ENCODE measurements around the gene SERBP1.
A peak's percentile ranks its signal among the peaks of the same experiment; 100 is the strongest.

The SERBP1 gene

GRCh38 chr1:67430358-67431155 lies at the start of gene SERBP1:
TSS of gene SERBP1 (minus strand) at chr1:67430402. CDS start at chr1:67430300, 102 bp downstream.
- DNase-seq: peak; percentile 99

DNA sequence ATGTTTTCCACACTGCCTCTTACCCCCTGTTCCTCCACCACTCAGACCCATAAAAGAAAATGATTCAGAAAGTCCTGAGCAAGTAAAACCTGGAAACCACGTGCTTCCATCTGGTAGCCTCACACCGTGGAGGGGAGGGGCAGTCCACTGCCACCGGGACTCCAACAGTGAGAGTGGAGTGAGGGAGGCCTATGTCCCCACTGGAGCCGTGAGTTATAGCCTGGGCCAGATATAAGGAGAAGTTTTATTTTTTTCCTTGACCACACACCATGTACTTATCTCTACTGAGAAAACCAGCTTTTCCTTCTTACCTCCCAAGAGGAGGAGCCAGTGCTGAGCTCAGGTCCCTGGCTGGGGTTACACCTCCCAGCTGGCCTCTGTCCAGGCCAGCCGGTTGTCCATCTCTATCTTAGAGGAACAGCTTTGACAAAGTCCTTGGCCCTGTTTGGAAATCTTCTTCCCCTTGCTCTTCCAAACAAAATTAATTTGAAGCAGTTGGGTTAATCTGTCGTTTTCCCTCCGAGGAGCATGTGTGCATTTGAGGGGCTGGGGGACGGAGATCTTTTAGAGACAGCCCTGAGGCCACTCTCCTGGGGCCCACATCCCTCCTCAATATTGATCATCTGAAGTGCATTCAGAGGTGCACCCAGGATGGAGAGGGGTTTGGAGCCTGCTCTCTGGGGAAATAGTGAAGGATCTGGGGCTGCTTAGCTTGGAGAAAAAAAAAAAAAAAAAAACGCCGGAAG lies 49.1 kb upstream of the SERBP1 start:
- peak; percentile 82 for DNase-seq

DNA sequence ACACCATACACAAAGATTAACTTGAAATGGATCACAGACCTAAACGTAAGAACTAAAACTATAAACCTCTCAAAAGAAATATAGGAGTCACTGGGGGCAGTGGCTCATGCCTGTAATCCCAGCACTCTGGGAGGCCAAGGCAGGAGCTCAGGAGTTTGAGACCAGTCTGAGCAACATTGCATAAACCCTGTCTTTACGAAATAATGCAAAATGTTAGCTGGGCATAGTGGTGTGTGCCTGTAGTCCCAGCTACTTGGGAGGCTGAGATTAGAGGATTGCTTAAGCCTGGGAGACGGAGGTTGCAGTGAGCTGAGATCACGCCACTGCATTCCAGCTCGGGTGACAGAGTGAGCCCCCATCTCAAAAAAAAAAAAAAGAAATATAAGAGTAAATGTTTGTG lies 46.7 kb upstream of the SERBP1 start:
- DNase-seq: no peak

- no peak for DNase-seq
Measured at GRCh38 chr1:67476006-67476482, 45.8 kb upstream of the SERBP1 start.

- no peak for DNase-seq
Measured at GRCh38 chr1:67472056-67472455, 41.9 kb upstream of the SERBP1 start.

GRCh38 chr1:67469431-67469830 lies 39.2 kb upstream of the SERBP1 start:
- DNase-seq: no peak

DNA sequence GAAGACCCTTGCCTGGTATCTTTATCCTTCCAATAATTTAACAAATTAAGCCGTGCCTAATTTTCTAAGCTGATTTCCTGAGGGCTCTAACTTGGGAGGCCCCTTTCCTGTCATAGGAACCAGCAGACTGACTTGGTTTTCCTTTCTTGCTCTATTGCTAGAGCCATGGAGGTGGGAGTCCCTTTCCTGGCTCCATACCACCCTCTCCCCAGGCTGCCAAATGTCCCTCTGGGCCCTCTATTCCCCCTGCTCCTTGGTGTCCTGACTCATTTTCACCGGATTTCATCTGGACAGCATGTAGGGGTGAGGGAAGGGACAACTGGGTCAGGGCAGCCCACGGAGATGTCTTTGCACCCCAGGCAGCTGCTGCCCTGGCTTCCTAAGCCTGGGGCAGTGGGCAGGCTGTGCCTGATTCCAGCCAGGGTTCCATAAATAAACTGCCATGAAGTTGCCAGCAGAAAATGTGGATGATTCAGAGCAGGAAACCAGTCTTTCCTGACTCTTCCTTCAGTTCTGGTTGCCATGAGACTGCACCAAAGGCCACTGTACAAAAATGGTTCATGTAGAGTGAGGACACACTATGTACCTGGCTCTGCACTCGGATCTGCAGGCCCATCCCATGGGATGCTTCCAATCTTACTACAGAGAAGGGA lies 38.0 kb upstream of the SERBP1 start:
- DNase-seq: no peak

DNA sequence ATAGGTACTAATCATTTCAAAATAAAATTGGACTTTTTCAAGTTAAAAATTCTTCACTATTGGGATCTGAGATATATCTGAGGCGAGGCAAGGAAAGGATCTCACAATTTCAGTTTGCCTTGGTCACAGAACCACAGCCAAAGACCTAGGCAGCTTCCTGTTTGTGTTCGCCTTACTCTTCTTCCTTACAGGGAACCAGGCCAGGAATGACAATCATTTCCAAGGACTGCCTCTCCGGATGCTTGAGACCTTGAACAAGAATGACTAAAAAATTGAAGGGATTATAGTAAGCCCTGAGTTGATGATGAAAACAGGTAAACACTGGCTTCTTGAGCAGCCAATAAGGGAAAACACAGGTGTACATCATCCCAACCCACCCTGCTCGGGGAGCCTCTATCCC lies 35.2 kb upstream of the SERBP1 start:
- DNase-seq: no peak

DNA sequence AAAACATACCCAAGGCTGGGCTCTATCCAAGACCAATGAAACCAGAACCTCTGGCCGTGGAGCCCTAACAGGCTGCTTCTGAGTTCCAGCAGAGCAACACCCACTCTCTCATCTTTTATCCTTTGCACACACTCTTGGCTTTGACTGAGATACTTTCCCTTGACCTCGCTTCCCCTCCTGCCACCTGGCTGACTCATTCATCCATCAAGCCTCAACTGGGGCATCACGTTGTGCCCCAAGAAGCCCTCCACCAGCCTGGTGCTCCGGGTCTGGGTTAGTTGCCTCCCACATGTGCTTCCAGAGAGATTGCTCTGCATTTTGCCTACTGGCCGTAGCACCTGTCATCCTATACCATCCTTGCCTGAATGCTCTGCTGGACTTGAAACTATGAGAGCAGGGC lies 34.5 kb upstream of the SERBP1 start:
- no peak for DNase-seq

- no peak for DNase-seq
Measured at GRCh38 chr1:67464058-67464457, 33.9 kb upstream of the SERBP1 start.

- no peak for DNase-seq
Measured at GRCh38 chr1:67463298-67463955, 33.2 kb upstream of the SERBP1 start.

DNA sequence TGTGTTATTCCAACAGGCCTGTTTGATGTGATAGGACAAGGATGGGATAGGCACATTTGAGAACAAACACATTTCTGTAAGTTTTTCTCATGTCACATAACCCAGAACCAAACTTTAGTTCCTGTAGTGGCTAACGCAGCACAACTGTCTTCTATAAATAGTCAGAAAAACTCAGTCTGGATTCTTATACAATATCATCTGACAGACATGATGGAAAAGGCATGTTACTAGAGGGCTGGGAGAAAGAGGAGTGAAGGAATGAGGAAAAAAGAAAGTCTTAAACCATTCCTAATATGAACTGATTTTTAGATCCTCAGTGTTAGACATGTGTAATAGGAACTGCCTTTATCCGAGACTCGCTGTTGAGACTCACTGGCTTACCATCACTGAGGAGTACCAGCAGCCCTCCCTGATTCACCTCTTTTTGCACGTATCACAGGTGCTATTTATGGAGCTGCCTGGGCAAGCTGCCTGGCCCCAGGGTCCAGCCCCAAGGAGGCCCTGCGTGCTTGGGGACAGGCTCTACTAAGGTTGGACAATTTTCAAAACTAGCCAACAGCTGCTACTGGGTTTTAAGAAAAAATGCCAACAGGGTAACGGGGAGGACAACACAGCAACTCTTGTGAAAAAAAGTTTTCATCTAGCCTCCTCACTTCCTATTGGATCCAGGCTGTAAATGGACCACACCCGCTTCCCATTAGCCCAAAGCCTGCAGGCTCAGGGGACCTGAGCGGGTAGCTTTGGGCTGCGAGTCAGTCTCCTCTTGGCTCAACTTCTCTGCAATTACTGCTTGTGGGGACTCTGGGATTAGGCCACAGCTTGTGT lies 30.7 kb upstream of the SERBP1 start:
- DNase-seq: no peak

DNA sequence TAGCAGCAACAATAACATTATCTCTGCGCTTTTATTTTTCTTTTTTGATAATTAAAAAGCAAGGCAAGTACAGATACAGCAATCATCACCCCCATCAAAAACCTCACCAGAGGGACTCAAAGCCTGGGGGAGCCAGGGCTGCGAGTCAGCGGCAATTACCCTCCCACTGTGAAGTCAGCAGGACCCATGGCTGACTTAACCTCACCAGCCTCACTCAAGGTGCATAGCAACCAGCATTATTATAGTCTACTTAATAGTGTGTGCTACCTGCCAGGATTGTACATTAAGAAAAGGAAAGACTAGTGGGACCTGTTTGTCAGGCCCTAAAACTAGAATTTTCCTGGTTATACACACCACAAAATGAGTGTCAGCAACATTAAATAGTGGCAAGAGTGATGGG lies 28.9 kb upstream of the SERBP1 start:
- DNase-seq: no peak

- no peak for DNase-seq
Measured at GRCh38 chr1:67458663-67459062, 28.5 kb upstream of the SERBP1 start.

GRCh38 chr1:67457247-67457646 lies 27.0 kb upstream of the SERBP1 start:
- DNase-seq: no peak

DNA sequence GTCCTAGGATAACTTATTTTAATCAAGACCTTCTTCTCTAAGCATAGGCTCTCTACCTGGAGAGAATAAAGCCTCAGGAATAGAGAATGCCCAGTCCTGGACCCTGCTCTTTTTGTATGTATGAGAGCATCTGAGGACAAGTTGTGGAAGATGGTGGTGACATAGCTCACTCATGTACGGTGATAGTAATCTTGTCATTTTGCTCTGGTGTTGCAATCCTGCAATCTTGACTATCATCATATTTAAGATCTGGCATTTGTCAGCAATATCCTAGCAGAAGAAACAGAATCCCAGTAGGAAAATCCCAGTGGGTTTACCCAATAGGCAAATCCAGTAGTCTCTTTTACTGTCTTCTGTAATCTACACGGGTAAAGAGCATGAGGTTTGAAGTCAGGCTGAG lies 21.6 kb upstream of the SERBP1 start:
- no peak for DNase-seq

- no peak for DNase-seq
Measured at GRCh38 chr1:67451356-67451755, 21.2 kb upstream of the SERBP1 start.

DNA sequence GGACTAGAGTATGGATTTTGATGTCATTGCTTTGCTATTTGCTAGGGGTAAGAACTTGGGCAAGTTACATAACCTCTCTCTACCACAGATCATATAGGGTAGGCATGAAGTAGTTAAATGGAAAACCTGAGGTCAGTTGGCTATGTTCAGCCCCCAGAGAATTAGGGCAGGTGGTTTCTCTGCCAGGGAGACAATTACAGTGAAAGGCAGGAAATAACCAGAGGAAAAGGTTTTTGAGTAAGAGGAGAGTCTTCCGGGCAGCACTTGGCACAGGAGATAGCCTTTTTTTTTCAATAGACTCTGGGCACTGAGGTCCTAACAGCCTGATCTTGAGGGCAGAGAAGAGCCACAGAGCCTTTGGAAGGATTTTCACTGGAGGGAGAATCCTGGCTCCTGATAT lies 16.7 kb upstream of the SERBP1 start:
- no peak for DNase-seq

GRCh38 chr1:67446014-67446413 lies 15.8 kb upstream of the SERBP1 start:
- DNase-seq: peak; percentile 43

- DNase-seq: no peak
Measured at GRCh38 chr1:67441739-67442281, 11.6 kb upstream of the SERBP1 start.

- DNase-seq: peak; percentile 76
Measured at GRCh38 chr1:67441183-67441582, 11.0 kb upstream of the SERBP1 start.

DNA sequence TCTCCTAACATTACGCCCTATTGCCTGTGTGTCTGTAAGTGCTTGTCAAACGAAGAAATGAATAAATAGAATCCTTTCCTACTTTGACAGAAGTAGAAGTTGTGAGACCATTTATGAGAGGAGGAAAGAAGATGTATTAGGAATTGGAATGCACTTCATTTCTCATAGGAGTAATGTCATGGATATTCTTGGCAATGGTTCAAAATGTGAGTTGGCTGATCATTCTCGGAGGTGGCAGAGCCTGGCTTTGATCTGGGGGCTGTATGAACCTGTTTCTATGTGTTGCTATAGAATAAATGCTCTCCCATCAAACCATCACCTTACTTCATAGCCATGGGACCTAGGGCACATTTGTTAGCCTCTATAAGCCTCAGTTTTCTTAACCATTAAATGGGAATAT lies 10.1 kb upstream of the SERBP1 start:
- DNase-seq: no peak
